ENCODE measurements around the gene SLAMF7.

- no peak for TF ChIP-seq CTCF (optimal IDR thresholded peaks at IDR 0.05 in 1 of 3, IDR thresholded peaks at IDR 0.05 in 1 of 3, conservative IDR thresholded peaks at IDR 0.05 in 1 of 3; ENCODE audit: extremely low read depth in 1 of 3, insufficient read depth in 2 of 3, low read length in 3 of 3)
- TF ChIP-seq EZH2 (IDR thresholded peaks at IDR 0.05; ENCODE audit: low read length) = no peak
These were observed 37.1 kb downstream of the SLAMF7 start for GRCh38 chr1:160776178-160776577.
